HG02970 (cell line): ENCODE measurements around the gene TTLL11.
"Not testable (repeated sequence)": the region's sequence is repeated elsewhere in the genome, so short reads cannot be mapped to it uniquely, and the experiment has no call there.

ENCODE experiments used
- ATAC-seq: cut with Tn5 transposase; IDR thresholded peaks from one replicate; pipeline ENCODE4 v1.9.1; 2021; ENCODE audit warnings: mild to moderate bottlenecking, moderate library complexity, moderate number of reproducible peaks; ENCODE audit not compliant: unreplicated experiment, low FRiP score

TTLL11 gene

DNA sequence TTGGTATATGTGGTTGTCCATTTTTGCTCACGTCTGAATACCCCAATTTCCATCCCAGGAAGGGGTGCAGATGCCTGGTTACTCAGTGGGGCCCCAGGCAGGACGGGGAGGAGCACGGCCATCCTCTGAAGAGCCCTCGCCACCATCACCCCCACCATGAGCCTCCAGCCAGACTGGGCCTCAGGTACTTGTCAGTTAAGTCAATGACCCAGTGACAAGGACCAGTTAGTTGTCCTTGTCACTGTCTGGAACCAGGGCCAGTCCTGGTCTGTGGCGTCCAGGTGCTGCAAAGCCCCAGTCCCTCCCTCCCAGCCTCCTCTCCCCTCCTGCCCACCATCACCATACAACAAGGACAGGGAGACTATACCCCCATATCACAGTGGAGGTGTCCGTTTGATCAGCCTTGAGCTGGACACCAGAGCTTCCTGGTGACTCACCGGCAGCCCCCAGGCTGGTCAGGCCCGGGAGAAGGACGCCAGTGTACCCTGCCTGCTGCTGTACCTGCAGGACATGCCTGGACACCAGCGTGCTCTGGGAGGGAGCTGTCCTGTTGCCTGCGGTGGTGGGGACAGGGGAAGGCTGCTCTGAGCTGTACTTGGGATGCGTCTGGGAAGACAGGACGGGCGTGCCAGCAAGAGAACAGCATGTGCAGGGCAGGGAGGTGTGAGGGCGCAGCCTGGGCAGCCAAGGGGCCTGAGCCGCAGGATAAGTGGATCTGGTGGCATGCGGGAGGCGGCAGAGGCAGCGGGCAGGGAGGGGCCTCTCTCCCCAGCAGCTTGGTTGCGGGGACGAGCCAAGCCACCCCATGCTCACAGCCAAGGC is 32.6 kb upstream of the TTLL11 start:
- no peak for ATAC-seq

DNA sequence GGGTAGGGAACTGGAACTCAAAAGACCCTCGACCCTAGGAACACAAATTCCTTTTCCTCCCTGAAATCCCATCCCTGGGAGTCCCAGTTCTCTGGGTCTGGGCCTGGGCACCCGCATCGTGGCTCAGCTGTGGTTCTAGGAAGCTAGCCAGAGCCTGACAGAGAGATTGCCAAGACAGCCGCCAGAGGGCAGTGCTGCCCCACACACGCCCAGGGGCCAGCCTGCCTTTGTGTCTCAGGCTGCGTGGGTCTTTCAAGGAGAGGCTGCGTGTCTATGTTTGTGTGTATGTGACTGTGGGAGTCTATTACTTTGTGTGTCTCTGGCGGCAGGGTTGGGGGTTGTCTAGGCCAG is 32.0 kb upstream of the TTLL11 start:
- no peak for ATAC-seq

DNA sequence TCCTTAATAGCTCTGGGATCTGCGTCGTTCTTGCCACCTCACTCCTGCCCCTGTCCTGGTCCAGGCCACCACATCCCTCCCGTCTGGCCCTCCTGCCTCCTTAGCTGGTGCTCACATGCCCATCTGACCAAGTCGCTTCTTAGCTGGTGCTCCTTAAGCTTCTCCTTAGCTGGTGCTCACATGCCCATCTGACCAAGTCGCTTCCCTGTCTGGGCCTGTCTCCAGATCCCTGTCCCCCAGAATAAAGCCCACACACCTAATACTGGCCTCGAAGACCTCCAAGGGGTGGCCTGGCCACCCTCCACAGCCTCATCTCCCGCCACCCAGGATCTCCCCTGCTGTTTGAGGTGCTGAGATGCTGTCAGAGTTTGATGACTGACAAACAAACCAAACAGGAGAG is 31.4 kb upstream of the TTLL11 start:
- no peak for ATAC-seq

DNA sequence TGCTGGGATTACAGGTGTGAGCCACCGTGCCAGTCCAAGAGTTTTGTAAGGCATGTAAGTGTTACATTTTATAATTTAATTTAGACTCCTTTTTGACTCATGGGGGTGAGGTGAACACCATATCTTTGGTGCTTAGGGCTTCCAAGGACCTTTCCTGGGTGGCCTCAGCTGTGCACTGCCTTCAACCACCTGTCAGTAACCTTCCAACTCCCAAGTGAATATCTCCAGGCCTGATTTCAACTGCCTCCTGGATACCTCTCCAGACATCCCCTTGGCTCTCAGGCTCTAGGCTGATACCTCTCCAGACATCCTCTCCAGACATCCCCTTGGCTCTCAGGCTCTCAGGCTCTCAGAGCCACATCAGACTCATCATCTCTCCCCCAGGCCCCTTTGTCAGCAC is 30.9 kb upstream of the TTLL11 start:
- ATAC-seq: no peak

DNA sequence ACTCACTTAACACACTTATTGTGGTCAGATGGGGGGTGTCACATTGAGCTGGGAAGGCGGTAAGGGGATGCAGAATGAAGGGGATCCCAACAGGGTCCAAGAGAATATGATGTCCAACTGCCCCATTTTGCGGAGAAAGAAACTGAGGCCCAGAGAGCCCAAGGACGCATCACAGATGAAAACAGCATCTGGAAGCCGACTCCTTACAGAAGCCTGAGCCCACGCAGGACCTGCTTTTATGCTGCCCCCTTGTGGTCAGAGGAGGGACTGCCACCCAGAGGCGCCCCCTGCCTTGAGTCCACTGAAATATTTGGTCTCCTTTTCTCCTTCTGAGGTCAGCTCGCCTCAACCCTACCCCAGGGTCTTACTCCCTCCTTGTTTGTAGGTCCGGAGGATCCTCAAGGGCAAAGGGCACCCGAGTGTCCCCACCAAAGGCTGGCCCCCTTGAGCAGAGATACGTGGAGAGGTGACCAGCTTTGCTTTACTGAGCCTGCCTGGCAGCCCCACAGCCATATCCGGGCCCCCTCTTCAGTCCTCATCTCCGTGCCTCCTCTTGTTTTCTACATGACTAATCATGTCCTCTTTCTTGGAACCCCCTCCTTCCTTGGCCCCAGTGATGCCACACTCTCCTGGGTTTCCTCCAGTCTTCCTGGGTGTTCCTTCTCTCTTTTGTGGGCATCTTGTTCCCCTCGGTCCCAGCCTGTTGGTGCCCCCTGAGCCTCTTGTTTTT is 30.0 kb upstream of the TTLL11 start:
- no peak for ATAC-seq

DNA sequence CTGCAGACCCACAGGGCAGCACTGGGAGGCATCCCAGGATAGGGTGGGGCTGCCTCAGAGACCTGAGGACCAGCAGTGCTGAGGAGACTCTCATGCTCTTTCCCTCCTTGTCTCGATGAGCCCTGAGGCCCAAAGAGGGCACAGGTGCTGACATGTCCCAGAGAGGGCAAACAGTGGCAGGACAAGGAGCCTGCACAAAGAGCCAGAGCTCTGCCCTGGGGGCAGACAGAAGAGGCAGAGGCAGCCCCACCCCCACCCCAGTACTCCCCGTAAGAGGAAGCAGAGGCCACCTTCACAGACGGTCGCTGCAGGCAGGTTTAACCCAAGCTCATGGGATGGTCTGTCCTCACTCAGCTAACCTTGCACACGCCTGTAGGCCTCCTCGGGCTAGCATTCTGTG is 29.4 kb upstream of the TTLL11 start:
- ATAC-seq: no peak

DNA sequence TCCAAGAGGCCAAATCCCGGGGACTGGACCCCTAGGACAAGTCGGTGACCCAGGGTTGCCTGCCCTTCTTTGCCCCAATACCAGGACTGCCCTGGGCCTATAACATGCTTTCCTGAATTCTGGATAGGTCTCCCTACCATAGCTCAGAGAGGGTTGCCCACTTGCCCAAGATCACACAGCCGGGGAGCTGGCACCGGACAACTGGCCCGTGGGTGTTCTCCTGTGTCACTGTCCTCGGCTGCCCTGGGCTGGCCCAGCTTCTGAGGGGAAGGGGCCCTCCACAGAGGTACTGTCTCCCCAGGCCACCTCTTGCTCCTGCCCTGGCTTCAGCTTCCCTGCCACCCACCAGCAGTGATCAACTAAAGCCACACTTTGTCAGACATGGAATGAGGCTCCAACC is 28.8 kb upstream of the TTLL11 start:
- ATAC-seq: no peak

DNA sequence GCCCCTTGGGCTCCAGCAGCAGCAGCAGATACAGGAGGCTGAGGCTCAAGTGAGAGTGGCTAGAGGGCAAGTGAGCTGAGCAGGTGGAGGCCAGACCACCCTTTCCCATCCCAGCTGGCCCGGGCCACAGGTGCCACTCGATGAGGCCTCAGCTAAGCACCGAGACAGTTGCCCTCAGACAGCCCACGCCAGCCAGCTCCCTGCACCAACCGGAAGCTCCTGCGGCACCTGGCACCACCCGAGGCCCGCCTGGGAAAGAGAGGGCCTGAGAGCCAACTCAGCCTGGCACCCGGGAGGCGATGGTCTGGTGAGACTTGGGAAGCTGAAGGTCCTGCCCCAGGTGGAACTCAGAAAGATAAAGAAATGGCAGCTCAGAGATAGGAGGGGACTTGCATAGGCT is 28.3 kb upstream of the TTLL11 start:
- no peak for ATAC-seq

DNA sequence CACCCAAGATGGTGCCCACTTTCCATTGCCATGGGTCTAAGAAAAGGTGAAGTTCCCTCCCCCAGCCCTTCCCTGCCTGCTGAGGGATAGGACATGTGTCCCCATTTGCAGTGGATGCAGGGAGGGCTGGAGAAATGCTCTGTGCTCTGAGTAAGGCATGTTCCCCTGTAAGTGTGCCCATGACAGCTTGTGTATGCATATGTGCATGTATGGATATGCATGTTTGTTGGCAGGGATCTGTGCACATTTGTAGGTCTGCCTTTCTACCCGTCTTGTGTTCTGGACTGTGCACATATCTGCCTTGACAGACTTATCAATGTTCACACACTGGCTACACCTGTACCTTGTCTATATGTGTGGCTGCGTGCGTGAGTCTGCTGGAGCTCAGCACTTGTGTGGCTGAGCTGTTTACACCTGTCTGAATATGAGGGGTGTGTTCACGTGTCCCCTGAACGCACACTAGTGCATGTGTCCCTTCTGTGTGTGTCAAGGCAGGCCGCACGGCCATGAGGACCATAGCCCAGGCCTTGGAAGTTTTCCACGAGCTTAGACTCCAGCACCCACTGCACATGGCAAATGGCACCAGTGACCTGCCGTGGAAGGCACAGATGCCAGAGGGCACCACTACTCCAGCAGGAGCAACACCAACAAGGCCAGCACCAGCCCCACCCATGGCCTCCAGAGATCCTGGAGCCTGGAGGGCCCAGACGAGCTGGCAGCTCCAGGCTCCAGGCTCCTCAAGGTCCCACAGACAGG is 27.4 kb upstream of the TTLL11 start:
- no peak for ATAC-seq

DNA sequence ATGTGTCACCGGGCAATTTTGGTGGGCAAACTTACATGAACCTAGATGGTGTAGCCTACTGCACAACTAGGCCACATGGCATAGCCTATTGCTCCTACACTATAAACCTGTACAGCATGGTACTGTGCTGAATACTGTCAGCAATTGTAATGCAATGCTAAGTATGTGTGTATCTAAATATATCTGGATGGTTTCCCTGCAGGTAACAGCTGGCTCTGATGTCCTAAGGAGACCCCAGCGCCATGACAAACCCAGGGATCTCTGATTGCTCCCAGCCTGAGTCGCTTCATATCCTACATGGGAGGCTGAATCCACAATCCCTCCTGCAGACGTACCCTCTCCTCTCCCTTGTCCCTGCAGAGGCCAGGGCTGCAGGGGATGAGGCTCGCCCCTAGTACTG is 26.6 kb upstream of the TTLL11 start:
- no peak for ATAC-seq

DNA sequence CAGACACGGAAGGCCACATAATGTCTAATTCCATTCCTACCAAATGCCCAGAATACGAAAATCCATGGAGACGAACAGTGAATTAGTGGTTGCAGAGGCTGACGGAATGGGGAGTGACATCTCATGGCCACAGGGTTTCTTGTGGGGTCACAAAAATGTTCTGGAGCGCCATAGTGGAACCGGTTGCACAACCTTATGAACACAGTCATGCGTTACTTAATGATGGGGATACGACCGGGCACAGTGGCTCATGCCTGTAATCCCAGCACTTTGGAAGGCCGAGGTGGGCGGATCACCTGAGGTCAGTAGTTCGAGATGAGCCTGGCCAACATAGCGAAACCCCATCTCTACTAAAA is 26.0 kb upstream of the TTLL11 start:
- no peak for ATAC-seq

DNA sequence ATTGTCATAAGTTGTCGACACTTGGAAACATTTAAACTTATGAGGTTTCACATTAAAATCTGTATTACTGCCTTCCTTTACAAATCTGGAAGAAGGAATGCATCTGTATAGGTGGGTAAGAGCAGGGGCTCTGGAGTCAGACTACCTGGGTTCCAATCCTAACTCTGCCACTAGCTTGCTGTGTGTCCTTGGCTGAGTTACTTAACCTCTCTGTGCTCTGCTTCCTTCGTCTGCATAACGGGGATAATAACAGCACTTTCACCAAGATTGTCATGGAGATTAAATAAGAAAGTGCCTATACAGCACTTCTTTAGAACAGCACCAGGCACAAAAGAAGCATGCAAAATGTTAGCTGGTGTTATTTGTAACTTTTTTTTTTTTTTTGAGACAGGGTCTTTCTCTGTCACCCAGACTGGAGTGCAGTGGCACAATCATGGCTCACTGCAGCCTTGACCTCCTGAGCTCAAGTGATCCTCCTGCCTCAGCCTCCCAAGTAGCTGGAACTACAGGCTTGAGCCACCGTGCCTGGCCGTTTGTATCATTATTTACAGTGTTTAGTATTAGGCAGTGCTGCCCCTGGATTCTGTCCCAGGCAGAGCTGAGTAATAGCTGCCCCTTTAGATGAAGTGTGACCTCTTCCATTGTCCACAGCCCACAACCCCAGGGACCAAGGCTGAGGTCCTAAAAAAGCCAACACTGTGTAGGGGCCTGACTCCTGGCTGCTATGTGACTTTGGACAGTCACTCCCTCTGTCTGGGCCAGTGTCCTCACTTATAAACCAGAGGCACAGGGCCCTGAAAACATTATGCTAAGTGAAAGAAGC is 25.4 kb upstream of the TTLL11 start:
- no peak for ATAC-seq

DNA sequence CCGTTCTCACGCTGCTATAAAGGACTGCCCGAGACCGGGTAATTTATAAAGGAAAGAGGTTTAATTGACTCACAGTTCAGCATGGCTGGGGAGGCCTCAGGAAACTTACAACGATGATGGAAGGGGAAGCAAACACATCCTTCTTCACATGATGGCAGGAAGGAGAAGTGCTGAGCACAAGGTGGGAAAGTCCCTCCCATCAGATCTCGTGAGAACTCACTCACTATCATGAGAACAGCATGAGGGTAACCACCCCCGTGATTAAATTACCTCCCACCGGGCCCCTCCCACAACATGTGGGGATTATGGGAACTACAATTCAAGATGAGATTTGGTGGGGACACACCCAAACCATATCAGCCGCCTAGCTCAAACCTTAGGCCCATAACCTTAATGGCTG is 24.1 kb upstream of the TTLL11 start:
- ATAC-seq: not testable (repeated sequence)

DNA sequence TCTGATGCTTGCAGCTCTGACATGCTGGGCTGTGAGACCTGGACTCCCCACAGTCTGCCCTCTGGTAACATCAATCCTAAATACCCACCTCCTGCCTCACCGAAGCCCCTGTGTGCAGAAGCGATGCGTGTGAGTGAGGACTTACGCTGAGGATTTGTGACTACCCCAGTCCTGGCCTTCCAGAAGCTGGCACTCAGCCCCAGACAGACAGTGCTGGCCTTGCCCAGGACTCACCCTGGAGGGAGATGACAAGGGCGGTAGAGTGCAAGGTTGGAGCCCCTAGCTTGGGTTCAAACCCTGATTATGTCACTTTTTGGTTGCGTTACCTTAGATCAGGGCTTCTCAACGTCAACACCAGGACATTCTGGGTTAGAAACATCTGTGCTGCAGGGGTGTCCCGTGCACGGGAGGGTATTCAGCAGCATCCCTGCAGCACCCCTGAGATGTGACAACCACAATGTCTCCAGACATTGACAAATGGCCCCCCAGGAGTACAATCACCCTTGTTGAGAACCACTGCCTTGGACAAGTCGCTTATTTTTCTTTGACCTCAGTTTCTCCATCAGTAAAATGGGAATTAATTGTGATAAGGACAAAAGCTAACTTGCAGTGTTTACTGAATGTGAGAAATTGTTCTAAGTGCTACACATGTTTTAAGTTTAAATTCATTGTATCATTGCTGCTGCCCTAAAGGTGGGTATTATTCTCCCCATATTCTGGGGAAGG is 23.5 kb upstream of the TTLL11 start:
- ATAC-seq: no peak

DNA sequence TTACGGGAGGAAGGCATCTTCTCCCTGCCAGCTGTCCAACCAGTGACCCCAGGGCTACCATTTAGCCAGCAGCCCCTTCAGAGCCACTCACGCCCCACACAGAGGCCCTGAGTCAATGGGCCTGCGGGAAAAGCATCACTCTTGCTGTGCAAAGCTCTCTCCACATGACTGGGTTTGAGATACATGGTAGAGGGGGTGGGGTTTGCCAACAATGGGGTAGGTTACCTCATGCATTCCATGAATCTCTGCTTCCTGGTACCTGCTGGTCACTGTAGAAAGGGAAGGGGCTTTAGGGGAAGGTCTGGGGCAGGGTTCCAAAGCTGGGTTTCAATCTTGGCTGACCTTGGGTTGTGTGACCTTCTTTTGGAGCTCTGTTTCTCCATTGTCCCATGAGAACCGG is 22.9 kb upstream of the TTLL11 start:
- no peak for ATAC-seq

DNA sequence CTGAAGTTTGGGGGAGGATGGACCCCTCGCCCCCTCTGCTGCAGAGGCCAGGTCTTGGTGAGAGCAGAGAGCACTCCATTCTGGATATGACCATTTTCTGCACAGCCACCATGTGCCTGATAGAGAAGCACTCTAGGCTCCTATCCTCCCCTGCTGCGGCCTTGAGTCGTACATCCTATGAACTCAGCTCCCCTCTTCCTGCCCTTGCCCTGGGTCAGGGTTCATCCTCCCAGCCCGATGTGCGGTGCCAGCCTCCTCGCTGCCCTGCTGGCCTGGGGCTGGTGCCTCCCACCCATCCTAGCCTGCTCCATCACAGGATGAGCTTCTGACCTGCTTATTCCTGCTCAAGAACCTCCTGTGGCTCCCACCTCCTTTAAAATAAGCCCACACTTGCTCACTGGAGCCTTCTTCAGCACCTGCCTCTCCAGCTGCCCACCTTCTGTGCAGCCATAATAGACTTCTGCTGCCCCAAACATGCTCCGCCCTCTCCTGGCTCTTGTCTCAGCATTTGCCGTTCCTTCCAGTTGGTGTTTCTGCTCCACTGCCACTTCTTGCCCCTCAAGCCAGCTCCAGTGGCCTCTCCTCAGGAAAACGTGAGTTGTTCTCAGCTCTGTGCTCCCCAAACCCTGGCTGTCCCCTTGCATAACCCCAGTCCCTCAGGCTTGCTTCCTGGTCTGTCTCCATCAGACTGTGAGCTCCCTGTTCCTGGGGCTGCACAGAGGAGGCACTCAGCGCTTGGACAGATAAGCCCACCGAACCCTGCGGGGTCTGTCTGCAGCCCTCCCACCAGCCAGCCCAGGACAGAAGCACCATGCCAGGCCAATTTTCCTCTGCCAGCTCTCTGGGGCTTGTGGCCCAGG is 22.3 kb upstream of the TTLL11 start:
- no peak for ATAC-seq

DNA sequence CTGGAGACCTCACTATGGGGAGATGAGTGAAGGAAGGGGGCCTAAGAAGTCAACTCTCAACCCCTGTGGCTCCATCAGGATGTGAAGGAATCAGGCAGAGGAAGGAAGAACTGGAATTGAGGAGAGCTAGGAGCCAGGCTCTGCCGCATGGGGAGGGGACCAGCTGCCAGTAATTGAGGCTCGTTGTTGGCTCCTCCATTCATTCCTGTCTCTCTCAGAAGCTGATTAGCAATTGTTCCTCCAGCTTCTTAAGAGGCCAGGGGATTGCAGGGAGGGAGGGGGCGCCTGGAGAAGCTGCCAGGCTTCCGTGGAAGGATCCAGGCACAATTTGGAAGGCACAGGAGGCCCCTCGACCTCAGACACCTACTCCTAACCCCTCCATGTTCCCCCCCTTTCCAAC is 20.5 kb upstream of the TTLL11 start:
- no peak for ATAC-seq

DNA sequence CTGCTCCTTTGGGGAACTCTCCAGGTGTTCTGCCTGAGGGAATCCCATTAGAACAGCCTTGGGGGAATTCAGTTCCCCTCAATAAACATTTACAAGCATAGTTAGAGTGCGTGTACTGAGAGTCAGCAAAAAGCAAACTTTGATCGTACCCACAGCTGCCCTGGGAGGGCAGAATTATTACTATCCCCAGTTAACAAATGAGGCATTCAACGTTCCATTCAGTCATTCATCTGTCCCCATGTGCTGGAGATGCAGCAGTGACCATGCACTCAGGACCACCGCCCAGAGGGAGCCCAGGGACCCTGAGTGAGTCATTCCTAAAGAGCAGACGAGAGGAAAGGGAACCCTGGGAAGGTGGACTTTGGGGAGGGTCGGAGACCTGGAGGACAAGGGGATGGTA is 19.1 kb upstream of the TTLL11 start:
- ATAC-seq: no peak

DNA sequence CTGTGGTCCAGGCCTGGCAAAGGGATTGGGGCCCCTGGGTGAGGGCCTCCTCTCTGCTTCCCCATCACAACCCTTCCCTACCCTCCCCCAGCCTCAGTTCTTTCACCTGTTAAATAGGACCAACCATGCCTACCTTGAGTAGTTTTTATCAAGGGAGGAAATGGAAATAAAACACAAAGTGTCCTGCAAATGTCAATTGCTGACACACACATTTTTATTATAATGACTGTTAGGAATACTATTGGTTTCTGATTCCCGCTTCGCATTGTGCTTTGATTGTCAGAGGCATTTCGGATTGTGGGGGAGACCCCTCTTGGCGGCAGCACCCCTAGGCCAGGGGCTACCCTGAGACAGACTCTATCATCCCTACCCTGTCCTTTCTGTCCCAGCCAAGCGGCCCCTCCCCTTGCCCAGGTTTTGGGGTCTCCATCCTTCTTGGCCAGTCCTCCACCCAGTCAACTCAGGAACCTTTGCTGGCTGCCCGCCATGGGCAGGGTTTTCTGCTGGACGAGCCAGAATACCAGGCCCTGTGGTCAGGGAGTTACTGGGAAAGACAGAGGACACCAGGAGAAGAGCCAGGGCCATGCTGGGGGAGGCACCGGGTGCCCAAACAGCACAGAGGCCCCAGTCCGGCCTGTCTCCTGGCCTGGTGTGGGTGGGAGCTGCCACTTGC is 18.4 kb upstream of the TTLL11 start:
- no peak for ATAC-seq
